Measurements from ENCODE around the gene HACD2.

- TF ChIP-seq, protein P1, sequence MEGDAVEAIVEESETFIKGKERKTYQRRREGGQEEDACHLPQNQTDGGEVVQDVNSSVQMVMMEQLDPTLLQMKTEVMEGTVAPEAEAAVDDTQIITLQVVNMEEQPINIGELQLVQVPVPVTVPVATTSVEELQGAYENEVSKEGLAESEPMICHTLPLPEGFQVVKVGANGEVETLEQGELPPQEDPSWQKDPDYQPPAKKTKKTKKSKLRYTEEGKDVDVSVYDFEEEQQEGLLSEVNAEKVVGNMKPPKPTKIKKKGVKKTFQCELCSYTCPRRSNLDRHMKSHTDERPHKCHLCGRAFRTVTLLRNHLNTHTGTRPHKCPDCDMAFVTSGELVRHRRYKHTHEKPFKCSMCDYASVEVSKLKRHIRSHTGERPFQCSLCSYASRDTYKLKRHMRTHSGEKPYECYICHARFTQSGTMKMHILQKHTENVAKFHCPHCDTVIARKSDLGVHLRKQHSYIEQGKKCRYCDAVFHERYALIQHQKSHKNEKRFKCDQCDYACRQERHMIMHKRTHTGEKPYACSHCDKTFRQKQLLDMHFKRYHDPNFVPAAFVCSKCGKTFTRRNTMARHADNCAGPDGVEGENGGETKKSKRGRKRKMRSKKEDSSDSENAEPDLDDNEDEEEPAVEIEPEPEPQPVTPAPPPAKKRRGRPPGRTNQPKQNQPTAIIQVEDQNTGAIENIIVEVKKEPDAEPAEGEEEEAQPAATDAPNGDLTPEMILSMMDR (IDR thresholded peaks at IDR 0.05) = no peak
- no peak for TF ChIP-seq POLR2A (IDR thresholded peaks at IDR 0.05)
Observed at GRCh38 chr3:123626881-123627280, 42.0 kb upstream of the HACD2 start.

All from stomach (tissue), 4 donors.